Tongue (tissue), 2 donors: ENCODE results near the gene ANO2. TPM values are rescaled to one million over a fixed set of nuclear protein-coding genes. Genes with fewer than 3 reads are reported as not detected.
A peak's percentile ranks its signal among the peaks of the same experiment; 100 is the strongest.

ENCODE experiments used
- DNase-seq: peaks from one replicate; pipeline ENCODE4 v3.0.0-alpha.2; 2015
- total RNA-seq: library from RNA; depleted of rRNA; stranded (reverse); fragments of >200 nt; gene quantifications from one replicate; pipeline ENCODE4 v1.2.3, GENCODE V29; 2014

ANO2 gene
- total RNA-seq, 1 donor from 2014 or later = 4.8 TPM

DNA sequence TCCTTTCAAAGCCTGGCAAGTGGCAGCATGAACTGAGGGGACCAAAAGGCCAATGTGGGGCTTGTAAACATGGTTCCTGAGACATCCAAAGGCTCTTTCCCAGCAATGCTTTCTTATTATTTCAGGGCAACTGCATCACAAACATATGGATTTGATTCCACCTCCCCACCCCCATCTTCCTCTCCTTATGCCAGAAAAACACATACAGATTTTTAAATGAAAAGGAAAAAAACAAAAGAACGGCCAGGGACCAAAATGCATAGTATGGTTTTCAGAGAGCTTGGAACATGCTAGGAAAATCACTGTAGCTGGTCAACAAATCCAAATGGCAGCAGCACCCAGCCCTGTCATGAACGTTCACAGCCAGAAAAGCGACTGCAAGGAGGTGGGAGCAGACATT lies 167.6 kb downstream of the ANO2 start:
- peak; percentile 29 for DNase-seq

DNA sequence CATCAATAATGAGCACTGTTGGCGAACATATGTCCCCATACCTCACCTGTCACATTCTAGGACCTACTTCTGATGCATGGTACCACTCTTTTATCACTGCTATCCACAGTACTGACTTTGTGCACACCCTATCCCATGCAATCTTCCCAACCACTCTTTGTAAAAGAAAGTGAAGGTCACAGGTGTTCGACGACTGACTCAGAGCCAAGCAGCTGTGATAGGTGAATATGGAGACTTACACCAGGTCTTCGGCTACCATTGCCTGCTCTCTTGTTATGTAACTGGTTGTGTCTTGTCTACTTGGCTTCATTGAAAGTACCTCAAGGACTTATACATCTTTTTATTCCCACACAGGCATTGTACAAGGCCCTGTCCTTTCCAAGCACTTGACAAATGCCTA lies 169.0 kb downstream of the ANO2 start:
- no peak for DNase-seq

DNA sequence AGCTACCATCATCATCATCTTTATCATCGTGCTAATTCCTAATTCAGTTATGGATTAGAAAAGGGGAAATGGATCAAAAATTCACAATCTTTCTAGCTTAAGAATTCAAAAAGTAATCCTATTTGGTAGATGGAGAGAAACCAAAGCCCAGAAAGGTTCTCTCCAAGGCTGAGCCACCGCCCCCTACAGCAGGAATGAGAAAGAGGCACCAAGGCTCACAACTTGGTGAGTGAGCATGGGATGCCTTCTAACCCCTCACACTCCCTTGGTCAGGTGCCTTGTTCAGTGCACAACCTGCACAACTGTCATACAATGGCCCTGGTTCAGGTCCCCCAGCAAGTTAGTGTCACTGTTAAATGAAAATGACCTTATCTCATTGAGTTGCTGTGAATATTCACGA lies 171.5 kb downstream of the ANO2 start:
- no peak for DNase-seq

DNA sequence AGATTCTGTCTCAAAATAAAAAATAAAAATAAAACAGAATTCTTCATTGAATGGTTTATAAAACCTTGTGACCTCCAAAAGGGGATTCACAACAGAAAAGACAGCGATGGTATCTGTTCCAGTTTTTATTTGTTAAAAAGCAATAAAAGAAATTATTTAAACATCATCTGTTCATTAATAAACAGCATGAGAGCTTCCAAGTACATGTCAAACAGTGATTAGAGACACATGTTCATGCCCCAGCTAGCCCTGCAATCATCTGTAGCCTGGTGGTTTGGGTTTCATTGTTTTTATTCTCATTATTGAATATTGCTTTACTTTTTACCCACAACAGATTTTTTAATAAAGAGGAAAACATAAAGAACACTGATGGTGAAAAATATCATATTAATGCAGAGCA lies 173.3 kb downstream of the ANO2 start:
- DNase-seq = no peak

DNA sequence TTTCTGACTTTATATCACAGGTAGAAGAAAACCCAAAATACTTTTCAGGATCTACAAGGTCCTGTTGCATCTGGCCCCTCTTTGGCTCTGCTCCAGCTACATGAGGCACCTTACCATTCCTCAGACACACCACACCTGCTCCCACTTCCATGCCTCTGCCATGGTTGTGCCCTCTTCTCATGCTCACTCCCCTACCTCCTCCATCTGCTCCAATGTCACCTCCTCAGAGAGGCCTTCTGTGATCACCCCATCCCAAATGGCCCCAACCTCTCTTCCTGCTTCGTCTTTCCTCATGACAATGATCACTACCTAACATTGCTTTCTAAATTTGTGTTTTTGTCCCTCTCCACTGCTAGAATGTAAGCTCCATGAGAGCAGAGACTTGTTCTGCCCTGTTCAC lies 174.3 kb downstream of the ANO2 start:
- no peak for DNase-seq

DNA sequence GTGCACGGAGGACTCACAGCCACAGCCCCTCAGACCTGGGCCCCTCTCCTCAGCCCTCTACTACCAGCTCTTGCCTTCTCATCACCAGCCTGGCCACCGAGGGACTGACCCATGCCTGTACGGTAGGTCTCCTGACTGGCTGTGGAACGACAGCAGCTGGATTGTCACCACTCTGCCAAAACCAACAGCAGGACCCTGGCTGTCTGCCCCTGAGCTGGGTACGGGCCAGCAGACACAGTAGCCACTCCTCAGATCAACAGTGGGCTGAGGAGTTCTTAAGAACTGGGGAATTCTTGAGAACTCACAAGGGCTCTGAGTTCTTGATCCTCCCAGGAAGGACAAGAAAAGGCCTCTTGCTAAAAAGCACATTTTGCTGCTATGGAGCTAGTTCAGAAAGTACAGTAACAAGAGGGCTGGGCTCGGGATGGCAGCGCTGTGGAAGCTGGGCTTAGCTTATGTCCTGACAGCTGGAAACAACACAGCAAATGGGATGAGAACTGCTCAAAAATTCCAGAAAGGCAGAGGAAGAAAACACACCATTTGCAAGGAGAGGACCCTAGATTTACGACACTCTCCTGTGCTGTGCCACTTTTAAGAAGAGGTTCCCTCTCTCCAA lies 176.4 kb downstream of the ANO2 start:
- peak; percentile 90 for DNase-seq

DNA sequence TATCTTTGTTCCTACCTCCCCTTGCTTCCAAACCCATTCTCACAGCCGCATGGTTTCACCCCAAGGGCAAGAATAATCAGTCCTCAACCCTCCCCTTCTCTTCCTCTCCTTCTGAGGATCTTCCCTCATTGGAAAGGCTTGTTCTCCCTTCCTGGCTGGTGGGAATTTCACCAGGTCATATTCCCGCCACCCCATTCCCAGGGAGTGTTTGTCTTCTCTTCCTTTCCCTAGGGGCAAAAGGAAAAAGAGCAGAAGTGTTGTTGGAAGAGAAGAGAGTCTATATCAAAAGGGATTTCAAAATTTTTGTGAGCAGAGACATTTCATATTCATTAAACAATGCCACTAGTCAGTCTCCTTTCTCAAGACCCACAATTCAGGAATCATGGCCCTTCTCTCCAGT lies 176.9 kb downstream of the ANO2 start:
- DNase-seq = no peak

DNA sequence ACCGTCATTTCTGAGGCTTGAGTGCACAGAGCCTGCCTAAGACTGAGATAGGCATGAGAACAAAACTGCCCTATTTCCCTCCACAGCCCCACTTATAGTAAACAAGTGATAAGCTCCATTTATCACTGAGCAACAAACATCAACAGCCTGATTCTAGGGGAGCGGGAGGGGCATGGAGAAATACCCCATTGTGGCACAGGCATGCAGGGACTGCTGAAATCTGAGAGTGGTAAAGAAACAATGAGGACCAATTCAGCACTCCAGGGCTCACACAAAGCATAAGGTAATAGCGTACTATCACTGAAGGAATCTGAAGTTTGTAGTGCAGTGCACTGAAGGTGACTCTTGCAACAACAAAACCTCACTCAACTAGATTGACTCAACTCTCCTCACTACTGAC lies 186.7 kb downstream of the ANO2 start:
- no peak for DNase-seq

DNA sequence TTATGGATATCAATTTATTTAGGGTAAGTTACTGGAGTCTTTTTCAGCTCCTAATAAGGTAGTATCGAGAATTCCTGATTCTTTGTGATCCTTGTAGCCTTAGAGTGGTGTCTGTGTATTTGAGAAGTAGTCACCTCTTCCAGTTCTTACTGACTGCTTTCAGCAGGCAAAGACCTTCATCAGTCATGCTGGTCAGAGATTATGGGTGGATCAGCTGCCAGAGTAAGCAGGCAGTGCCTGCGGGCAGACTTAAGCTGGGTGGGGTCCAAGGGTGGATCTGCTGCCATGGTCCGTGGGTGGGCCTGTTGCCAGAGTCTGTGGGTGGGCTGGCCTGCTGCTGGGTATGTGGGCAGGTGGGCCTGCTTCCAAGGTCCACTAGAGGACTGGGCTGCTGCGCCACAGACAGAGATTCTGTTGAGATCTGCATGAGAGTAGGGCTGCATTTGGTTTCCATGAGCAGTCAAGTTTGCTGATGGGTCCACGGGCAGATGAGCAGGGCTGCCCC lies 188.7 kb downstream of the ANO2 start:
- peak; percentile 36 for DNase-seq

DNA sequence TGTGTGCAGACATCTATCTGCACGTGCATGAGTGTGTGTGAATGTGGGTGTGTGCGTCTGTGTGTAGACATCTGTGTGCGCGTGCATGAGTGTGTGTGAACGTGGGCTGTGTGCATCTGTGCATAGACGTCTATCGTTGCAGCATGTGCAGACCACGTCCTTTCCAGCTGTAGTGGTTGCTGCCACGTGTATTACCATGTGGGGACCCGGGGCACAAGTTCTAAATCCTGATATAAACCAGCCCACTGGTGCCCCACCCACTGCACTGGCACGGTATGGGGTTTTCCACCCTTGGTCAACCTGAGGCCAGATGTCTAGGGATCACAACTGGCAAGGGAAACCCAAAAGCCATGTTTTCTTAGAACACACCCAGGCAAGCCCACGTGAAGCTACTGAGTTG lies 197.0 kb downstream of the ANO2 start:
- DNase-seq = no peak

DNA sequence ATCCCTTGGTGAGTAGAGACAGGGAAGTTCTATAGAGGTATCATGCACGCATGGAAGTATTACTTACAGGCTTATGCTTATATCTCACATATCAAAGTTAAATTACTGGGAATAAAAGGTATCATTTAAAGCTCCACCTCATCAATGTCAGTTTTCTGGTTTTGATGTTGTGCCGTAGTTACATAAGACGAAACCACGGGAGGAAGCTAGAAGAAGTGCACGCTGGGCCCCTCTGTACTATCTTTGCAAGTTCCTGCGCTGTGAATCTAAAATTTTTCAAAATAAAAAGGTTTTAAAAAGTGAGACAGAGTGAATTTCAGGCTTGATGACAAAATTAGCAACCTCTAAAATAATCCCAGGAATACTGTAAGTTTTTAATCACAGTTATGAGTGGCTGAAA lies 198.1 kb downstream of the ANO2 start:
- no peak for DNase-seq

DNA sequence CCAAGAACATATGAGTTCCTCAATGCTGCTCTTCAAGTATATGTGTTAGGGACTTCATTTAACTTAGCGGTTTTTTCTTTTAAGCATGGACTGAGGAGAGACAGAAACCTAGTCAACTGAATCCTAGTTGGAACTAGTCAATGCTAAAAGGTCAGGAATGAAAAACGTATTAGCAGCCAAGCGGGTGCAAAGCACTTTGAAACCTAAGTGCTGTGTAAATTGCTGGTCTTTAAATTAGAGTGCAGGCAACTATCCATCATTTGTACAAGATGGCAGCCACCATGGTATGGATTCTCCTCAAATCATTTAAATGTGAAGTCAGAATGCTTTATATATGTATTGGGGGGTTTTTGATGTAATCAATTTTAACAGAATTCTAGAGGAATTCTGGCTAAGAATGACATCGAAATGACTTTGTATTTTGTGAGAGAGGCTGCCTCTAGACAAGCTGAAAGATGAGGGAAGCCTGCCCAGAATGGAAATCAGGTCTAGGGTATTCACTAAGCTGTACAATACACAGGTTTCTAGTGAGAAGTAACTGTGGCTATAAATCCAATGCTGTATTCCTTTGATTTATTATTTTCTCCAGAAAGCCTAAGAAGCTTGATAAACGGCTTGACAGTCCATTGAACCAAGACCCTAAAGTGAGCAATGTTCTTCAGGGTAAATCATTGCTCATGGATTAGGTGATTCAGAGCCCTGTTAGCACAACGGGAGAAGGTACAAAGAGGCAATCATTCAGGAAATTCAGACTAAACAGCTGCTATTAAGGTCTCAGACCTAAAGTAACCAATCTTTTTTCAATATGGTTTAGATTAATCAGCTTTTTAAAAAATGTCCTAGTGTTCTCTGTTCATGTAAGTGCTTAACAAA lies 198.8 kb downstream of the ANO2 start:
- no peak for DNase-seq

DNA sequence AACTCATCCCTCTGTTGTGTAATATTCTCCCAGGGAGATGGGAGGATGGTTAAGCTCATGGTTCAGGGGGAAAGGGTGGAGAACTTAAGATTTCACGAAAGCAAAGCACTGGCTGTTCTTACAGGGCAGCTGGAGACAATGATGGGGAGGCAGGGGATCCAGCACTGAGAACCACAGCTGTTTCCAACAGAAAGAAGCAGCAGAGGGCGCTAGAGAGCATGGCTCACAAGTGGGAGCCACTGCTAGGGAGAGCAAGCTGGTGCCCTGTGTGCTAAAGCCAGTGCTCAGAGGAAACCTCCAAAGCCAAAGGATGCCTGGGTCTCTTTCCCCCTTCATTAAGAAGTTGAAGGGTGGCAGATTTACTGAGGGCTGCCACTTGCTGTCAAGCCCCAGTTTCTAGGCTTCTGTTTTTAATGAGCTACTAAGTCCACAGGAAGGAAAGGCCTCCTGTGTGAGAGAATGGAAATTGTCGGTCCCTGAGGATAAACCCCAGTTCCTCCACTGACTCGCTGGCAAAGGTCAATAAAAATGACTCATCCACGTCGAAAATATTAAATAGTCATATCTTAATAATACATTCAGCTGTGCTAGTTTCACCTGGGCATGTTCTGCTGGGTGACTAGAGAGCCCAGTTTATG lies 199.7 kb downstream of the ANO2 start:
- peak; percentile 89 for DNase-seq

DNA sequence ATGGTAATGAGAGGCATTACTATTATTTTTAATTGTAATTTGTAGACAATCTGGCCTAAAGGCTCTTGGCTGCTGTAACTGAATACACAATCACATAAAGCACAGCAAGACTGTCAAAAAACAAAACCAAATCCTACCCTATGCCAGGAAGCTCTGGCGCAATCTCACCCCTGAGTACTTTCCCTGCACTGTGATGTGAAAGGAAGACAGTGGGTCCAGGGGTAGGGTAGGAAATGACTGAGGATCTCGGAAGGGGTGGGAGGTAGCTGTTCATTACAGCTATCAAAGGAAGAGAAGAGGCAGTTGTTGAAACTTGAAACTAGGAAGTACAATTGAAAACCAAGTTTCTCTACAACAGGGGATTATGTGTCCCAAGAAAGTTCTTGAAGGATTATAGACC lies 202.8 kb downstream of the ANO2 start:
- no peak for DNase-seq

DNA sequence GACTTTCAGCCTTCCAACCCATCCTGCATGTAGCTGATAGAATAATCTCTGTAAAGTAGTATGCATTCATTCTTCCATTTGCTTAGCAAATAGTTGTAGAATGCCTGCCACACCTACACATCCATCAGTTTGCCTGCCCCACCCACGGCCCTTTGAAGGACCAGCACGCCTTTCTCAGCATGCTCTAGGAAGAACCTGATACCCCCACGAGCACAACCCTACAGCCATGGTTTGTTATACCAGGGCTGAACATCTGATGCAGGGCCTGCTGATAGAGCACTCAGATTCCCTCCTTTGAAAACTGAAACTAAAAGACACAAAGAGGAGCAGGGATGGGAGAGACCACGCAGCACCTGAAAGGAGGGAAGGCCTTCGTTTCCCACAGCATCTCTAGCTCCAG lies 205.1 kb downstream of the ANO2 start:
- DNase-seq = no peak

DNA sequence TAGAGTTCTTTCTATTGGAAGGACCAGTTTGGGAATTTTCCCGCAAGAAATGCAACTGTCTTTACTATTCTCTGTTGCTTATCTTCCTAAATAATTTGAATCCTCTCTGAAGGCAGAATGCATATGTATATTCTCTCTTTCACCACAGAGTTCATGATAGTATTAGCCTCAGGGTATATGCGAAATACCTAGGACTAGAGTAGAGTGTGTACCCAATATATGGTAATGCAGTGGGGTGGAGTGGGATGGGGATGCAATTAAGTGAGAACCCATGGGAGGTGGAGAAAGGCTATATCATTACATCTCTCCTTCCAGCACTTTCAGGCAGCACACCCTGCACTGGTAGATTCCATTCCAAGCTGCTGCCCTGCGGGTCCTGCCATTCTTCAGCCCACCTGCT lies 207.3 kb downstream of the ANO2 start:
- DNase-seq = no peak

DNA sequence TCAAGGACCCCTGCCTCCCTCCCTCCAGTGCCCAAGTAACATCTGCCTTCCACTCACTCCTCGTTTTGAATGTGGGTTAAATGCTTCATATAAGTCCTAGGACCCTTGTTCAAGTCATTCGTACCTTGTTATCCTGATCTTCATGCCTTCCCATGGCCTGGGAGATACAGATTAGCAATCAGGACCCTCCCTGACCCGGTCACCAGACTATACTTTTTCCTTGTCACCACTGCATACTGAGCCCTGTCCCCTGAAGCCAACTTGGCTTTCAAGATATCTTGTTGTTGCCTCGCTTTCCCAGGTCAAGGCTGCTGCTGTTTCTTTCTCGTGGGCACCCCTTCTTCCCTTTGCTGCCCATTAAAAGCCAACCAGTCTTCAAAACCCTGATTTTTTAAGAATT lies 208.5 kb downstream of the ANO2 start:
- no peak for DNase-seq

DNA sequence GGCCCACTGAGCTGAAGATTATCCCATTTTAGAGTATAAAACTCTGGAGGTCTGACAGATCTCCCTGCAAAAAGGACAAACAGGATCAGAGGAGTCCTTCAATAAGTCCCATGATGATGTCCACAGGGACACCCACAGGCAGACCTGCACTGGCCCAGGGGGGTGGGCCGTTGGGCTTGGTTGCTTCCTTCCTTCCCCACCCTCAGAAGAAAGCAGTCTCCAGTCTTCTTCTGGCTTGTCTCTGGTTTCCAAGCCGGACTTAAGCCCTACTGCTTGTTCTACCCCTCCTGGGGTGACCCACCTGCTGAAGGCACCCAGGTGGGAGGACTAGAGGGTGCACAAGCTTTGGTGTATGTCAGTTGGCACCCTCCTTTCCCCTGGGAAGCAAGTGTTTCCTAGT lies 209.0 kb downstream of the ANO2 start:
- no peak for DNase-seq

DNA sequence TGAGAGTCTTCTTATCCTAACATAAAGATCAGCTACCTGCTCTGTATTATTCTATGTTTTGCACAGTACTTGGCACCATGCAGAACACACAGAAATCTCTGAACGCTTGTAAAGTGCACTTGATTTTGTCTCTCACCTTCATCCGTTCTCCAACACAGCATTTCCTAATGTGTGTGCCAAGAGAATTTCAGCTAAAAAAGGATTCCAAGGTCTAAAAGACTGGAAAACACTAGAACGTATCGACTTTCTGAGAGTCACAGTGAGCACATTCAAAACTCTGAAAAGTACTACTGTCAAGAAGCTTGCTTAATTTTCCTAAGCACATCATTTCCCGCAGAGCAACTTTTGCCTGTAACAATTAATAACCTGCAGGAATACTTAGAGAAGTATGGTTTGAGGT lies 211.1 kb downstream of the ANO2 start:
- DNase-seq = no peak

DNA sequence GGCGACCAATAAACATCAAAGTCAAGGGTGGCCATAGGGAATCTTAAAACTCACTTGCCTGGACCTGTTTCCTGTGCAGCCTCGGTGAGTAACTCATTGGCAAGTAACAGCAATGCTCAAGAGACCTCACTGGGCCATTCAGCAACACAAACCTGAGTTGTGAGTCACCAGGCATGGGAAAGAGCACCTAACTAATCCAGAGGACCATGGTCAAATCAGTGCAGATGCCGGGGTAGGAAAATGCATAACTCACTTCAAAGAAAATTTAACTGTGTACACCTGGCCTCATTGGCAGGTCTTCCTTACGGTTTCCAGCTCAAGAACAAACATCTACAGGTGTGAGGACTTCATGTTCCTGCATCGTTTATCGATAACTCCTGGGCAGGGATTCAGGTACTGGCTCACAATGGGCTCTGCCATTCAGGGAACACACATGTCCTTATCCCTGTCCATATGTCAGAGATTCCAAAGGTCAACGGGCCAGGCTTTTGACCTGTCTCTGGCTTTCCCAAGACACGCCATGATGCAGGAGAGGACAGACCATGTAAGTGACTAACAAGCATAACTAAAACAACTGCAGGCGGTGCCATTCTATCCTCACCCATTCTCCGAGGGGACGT lies 211.8 kb downstream of the ANO2 start:
- DNase-seq = no peak

DNA sequence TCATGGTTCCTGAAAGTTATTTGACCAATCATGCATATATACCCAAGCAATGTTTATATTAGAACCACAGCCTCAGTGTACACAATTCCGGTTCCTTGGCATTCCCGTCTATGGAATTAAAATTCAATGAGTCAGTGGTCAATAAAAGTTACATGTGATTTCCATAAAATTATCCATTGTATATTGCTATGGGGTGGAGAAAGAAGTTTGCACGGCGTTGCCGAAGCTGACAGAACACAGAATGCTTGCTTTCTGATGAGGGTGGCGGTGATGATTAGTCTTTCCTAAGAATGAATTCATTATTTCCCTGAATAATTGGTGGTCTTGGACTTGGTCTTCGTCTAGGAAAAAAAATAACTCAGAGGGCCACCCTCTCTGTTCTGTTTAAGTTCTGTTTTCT lies 214.1 kb downstream of the ANO2 start:
- no peak for DNase-seq

DNA sequence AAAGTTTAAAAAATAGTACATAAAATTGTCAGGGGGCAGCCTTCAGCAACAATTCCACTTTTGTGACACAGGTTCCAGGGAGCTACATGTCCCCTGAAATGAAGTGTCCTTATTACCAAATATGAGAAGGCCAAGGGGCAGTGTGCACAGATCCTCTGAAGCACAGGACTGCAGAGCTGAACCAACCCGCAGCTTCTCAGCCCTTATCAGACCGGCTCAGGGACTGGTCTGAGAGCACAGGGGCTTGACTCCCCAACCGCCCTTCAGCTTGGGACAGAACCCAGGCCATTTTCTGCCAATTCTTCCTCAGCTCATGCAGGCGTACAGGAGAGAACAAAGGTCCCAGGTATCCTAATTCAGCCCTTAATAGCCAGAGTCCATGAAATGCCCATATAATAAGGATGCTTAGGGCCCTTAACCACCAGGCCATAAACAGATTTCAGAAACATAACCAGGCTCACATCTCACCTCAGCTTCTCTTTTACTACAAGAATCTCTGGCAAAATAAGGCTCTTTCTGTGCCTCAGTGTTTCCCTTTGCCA lies 221.3 kb downstream of the ANO2 start:
- DNase-seq = no peak

DNA sequence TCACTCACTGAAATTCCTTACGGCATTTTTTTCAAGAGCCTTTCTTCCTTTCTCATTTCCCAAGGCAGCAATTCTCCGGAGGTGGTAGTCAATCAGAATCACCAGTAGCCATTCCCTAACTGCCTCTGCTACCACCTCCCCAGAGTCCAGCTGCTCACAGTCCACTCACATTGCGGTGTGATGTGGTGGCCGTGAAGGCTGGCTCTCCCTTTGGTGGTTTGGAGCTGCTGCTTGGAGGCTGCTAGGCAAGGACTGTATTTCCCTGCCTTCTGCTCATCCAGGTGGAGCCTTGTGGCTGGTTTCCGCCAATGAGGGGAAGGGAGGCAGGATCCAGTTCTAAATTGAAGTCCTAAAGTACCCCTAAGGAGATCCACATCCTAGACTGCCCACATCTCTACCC lies 222.0 kb downstream of the ANO2 start:
- no peak for DNase-seq
